ENCODE data around the gene PCNX2.

DNA sequence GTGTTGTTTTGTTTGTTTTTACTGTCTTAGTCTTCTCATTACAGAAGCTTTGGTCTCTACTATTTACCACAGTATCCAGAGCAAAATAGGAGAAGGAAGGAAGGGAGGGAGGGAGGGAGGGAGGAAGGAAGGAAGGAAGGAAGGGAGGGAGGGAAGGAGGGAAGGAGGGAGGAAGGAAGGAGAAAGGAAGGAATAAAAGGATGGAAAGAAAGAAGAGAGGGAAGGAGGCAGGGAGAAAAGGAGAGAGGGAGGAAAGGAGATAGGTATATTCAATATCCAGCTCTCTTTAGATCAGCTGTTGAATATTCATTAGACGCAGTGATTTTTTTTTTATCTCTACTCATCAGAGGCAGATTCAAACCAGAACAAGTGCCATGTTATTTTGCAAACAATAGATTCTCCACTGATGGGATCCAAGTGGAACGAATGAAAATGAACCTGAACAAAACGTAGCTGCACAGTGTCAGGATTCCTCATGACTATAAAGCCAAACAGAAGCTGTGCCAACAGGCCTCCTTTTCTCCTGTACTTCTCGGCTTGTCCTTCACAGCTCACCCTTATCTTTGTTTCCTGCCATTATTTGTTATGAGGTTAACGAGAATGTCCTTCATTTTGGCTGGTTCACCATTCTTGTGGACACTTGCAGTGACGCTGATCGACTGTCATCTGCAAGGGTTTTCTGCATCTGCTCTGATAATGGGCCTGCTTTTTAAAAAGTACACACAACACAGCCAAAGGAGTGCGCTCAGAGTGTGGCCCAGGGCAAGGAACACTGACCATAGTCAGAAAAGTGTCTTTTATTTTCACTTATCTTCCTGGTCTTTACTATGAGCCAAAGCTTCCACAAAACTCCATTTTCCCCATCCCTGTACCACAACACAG lies 352.9 kb downstream of the PCNX2 start:
- TF ChIP-seq EZH2phosphoT487 (IDR thresholded peaks at IDR 0.05; ENCODE audit: insufficient read depth, low read depth) (no peak), EZH2 (IDR thresholded peaks at IDR 0.05; ENCODE audit: insufficient read depth, poor library complexity, severe bottlenecking) (no peak)

Data from GM23248 (cell line).